Activated CD4-positive, alpha-beta T cell treated with anti-CD3 and anti-CD28 coated beads, Interleukin-2, Interleukin-4, amounts not matched to agents 100 ng/mL and 50 ng/mL, durations not matched to agents 16 hours and 8 hours (primary cell): ENCODE measurements around the gene C17orf114.

ENCODE experiments used
- DNase-seq: peaks from one replicate; pipeline ENCODE4 v3.0.0-alpha.2; 2020; ENCODE audit warnings: low spot score

Gene C17orf114

DNA sequence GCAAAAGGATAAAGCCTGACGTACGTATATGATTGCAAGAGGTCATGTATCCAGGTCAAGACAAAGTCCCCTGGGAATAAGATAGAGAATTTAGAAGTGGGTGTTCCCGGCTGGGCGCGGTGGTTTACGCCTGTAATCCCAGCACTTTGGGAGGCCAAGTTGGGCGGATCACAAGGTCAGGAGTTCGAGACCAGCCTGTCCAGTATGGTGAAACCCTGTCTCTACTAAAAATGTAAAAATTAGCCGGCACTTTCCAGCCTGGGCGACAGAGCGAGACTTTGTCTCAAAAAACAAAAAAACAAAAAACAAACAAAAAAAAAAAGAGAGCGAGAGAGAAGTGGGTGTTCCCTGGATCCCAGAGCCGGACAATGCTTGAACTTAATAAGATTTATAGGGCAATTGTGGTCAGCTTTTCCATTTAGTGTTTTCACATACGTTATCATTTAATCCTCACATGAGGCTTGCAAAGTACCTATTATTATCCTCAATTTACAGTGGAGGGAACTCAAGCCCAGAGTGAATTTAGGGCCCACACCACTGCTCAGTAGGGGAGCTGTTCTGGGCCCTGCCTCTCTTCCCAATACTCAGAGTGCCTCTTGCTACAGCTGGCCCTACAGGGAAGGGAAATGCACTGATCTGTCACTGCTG lies 13.8 kb downstream of the C17orf114 start:
- DNase-seq: no peak

- no peak for DNase-seq
Measured at GRCh38 chr17:4786516-4786915, 15.6 kb downstream of the C17orf114 start.

GRCh38 chr17:4786106-4786511 lies 16.0 kb downstream of the C17orf114 start, which contains the start of gene VMO1:
VMO1 (minus strand) TSS chr17:4786364; CDS start chr17:4786352, 12 bp downstream.
- DNase-seq: no peak

GRCh38 chr17:4785311-4786105 lies 16.6 kb downstream of the C17orf114 start:
- DNase-seq: no peak

DNA sequence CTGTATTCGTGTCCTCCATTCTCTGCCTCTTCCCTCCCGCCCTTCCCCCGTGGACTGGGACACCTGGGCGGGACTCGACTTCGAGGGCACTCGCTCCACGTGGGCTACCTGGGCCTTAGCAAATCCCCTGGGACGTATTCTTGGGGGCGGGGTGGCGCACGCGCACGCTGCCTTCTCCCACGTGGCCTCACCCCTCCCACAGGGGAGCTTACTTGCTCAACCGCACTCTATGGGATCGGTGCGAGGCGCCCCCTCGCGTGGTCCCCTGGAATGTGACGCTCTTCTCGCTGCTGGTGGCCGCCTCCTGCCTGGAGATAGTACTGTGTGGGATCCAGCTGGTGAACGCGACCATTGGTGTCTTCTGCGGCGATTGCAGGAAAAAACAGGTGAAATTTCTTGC lies 19.5 kb downstream of the C17orf114 start:
- DNase-seq: no peak

GRCh38 chr17:4780325-4780955 lies 21.7 kb downstream of the C17orf114 start:
- no peak for DNase-seq

- no peak for DNase-seq
Measured at GRCh38 chr17:4777969-4778760, 24.0 kb downstream of the C17orf114 start.

DNA sequence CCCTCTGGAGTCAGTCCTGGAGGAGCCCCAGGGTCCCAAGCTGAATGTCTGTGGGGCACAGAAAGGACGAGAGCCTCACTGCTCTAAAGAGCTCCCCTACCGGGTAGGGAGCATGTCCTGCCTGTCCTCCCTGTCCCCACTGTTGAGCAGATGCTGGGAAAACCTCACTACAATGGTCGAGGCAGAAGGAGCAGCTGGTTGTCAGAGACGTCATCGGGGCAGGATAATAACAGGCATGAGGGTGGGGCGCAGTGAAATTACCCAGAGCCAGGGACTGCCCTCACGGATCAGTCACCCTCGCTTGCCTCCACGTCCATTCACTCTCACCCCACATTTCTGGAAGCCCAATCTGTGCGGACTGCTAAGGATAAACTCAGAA lies 29.9 kb downstream of the C17orf114 start:
- DNase-seq: no peak

DNA sequence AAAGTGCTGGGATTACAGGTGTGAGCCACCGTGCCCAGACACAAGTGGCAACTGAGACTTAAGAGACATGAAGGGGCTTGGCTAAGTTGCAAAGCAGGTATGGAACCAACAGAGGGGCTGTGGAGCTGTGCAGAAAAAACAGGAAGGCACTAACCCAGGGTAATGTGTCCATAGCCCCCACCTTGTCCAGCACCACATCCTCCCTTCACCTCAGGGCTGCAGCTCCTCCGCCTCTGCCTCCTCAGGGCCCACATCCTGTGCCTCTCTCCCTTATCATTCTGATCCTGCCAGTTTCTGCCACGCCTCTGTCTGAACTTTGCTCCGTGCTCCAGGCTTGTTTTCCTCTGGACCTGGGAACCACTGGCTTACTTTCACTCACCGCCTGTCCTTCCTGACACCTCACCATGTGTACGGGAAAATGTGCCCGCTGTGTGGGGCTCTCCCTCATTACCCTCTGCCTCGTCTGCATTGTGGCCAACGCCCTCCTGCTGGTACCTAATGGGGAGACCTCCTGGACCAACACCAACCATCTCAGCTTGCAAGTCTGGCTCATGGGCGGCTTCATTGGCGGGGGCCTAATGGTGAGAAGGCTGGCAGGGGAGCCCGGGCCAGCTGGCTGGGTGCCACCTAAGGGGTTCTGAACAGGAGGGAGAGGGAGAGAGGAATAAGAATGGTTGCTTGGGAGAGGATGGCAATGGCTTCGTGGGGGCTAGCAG lies 30.5 kb downstream of the C17orf114 start, which contains the start of gene TM4SF5:
TM4SF5 (plus strand) TSS at position 368 of the 716 bp plus-strand sequence; CDS start at position 405, 37 bp downstream.
- no peak for DNase-seq

GRCh38 chr17:4769628-4770027 lies 32.5 kb downstream of the C17orf114 start:
- no peak for DNase-seq

- DNase-seq: no peak
Measured at GRCh38 chr17:4768298-4768697, 33.8 kb downstream of the C17orf114 start.

DNA sequence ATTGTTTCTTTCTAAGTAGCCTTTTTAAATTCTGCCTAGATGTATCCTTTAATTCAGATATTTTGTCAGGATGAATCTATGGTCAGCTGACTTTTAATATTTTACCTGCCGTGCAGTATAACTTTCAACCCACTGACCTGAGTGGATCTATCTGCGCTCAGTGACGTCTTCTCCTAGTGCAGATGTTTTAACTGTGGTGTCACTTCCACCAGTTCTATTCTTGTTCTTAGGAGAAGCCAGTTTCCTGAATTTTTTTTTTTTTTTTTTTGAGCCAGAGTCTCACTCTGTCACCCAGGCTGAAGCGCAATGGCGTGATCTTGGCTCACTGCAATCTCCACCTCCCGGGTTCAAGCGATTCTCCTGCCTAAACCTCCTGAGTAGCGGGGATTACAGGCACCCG lies 35.4 kb downstream of the C17orf114 start:
- DNase-seq: no peak

GRCh38 chr17:4766201-4766600 lies 35.9 kb downstream of the C17orf114 start:
- no peak for DNase-seq

- no peak for DNase-seq
Measured at GRCh38 chr17:4764595-4764994, 37.5 kb downstream of the C17orf114 start.

DNA sequence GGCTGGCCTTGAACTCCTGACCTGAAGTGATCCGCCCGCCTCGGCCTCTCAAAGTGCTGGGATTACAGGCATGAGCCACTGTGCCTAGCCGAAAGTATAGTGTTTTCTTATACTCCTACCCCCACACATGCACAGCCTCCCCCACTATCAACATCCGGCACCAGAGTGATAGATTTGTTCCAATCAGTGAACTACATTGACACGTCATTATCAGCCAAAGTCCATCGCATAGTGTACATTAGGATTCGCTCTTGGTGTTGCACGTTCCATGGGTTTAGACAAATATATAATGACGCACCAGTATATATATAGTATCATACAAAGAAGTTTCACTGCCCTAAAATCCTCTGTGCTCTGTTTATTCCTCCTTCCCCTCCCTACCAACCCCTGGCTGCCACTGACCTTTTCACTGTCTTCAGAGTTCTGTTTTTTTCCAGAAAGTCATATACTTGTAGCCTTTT lies 42.3 kb downstream of the C17orf114 start:
- no peak for DNase-seq

- DNase-seq: no peak
Measured at GRCh38 chr17:4753392-4753791, 48.7 kb downstream of the C17orf114 start.

- DNase-seq: no peak
Measured at GRCh38 chr17:4751932-4752331, 50.2 kb downstream of the C17orf114 start.
